Effector CD8-positive, alpha-beta T cell (primary cell): ENCODE measurements around the gene AUP1.
A peak's percentile ranks its signal among the peaks of the same experiment; 100 is the strongest.

ENCODE experiments used
- DNase-seq: peaks from one replicate; lab custom pipeline; 2025; lab: John Stamatoyannopoulos, UW

Gene AUP1

DNA sequence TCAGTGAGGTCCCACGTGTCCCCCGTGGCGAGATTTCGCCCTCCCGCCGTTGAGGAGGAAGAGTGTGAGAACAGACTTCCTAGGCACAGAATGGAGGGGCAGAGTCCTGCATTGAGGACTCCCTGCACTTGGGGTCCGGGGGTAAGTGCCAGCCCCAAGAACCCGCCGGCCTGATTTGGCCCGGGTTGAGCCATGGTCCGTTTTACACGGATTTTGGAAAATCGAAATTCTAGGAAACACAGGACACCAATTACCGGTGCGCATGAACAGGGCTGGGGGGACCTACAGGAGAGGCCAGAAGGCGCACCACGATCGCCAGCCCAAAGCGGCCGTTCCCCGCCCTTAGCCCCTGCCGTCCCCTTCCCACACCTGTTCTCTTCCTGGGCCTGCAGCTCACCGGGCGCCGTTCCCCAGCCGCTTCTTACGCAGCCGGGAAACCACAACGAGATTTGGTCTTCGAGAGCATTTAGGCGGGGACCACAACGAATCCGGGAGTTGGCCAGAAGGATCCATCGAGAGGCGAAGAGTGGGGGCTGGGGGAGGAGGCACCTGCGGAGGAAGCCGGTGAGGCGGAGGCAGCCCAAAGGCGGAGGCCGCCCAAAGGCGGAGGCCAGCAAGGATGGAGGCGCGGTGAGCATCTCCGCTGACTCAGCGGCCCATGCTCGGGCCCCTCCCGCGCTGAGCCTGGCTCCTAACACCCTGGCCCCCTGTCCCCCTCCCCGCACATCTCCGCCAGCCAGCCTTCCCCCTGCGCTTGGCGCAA is 15.7 kb downstream of the AUP1 start:
- no peak for DNase-seq

DNA sequence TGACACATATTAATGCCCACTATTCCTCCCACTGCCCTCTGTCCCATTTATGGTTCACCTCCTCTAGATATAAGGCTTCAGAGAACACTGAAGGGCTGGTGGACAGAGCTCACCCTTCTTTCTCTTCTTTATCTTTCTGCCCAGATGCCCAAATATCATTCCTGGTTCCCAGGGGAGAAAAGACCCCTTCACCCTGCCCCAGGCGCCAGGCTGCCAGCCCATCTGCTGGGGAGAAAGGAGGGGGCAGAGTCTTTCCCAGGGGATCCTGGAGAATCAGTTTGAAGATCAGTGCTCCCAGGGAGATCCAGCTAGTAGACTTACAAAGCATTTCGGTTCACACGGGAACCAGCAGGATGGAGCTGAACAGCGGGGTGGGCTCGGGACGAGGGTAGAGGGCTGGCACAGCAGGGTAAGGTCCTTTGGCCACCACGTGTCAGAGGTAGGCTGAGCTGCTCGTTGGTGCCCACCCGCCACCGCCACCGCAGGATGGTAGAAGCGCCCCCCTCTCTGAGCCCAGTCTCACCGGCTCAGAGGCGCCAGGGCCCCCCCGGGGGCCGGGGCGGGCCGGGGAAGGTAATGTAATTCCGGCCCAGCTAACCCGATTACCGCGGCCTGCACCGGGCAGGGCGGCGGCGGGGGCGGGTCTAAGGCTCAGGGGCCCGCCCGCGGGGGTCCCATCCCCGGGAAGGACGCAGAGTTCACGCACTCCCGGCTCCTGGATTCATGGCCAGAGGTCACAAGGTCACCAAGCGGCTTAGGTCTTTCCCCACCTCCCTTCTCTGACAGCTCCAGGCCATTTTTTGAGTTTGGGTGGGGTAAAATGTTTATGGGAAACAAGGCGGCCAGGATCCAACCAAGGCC is 16.5 kb downstream of the AUP1 start:
- DNase-seq = no peak

DNA sequence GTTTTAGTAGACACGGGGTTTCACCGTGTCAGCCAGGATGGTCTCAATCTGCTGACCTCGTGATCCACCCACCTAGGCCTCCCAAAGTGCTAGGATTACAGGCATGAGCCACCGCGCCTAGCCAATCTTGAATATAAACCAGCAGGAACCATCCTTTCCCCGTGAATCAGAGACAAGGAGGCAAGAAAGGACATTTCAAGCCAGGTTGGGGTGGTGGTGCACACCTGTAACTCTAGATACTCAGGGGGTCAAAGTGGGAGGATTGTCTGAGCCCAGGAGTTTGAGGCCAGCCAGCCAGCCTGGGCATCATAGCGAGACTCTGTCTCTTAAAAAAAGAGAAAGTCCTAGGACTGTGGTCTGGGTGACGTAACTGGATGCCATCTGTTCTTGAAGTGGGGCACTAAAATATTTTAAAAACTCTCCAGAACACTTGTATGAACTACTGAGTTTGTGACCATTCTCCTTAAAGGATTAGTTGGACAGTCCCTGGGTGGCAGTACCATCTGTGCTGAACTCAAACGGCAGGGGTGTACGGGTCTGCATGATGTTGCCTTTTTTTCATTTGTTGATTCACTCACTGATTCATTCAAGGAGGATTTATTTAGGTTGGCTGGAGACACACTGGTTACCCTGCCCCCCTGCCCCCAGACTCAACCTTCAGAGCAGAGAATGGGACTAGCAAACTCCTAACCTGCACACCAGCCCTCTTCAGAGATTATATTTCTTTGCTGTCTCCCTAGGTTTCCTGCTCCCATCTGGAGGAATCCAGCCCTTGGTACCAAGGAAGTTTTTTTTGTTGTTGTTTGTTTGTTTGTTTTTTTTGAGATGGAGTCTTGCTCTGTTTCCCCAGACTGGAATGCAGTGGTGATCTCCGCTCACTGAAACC is 18.2 kb downstream of the AUP1 start:
- no peak for DNase-seq

DNA sequence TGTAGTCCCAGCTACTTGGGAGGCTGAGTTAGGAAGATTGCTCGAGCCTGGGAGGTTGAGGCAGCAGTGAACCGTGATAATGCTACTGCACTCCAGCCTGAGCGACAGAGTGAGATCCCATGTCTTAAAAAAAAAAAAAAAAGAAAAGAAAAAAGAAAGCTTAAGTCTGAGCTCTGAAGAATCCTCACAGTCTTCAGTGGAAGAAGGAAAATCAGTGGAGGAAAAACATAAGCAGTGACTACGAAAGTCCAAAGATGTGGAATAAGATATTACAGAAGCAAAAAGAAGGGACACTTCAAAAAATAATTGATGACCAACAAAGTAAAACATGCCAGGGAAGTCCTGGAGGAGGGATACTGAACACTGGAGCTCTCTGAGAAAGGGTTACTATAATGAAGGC is 19.2 kb downstream of the AUP1 start:
- DNase-seq = no peak

DNA sequence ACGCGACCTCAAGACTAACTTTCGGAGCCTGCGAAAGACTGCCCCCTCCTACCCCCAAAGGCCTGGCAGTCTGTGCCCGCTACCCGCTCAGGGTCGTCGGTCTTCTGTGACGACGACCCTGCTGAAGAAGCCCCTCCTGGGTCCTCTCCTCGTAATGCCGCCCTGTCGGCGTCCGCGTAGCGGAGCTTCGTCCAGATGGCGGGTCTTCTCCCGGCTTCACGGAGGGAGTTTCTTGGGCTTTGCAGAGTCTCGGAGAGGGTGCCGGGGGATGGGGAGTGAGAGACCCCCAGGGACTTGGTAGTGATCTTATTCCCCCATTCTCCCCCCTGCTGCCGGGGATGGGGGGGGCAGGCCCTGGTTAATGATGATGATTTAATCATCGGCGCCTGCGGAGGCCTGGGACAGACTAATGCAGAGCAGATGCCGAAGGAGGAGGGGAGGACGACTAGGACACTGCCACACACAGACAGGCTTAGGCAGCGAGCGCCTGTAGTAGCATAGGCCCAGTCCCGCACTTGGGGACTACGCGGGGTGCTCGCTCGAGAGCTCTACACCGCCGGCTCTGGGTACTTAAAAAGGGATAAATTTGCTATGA is 21.5 kb downstream of the AUP1 start:
- peak; percentile 26 for DNase-seq

DNA sequence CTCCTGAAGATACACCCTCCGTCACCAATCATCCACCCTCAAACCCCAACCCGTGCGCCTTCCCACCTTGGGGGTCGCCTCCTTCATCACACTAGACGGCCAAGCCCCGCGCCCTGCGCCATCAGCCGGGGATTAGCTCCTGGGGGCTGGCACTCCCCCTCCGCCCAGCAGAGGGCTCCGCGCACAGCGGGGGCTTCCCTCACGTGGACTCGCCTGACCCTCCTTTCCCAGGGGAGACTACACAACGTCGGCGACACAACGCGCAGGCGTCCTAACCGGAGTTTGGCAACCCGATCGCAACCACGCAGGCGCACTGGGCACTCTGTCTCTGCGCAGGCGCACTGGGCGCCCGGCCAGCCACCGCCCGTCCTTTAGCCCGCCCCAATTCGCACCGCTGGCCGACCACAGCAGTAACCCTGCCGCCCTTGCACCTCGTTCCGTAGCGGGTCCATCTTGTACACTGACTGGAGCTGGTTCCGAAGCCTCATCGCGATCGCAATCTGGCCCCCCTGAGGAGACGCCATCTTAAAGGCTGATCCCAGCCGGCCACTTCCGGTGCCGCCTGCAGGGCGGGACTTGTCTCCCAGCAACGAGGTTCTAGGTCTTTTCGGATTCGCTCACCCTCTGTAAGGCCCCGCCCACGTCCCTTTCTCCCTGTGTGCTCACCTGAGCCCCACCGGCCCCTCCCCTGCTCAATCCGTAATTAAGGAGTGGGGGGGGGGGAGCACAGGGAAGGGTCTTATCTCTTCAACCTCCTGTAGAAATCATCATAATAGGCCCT is 22.2 kb downstream of the AUP1 start, which contains the start of gene PCGF1:
Gene PCGF1, minus strand, starts transcription at position 551 of the 781 bp plus-strand sequence. Its CDS starts 27 bp downstream, at position 524.
- peak; percentile 94 for DNase-seq

DNA sequence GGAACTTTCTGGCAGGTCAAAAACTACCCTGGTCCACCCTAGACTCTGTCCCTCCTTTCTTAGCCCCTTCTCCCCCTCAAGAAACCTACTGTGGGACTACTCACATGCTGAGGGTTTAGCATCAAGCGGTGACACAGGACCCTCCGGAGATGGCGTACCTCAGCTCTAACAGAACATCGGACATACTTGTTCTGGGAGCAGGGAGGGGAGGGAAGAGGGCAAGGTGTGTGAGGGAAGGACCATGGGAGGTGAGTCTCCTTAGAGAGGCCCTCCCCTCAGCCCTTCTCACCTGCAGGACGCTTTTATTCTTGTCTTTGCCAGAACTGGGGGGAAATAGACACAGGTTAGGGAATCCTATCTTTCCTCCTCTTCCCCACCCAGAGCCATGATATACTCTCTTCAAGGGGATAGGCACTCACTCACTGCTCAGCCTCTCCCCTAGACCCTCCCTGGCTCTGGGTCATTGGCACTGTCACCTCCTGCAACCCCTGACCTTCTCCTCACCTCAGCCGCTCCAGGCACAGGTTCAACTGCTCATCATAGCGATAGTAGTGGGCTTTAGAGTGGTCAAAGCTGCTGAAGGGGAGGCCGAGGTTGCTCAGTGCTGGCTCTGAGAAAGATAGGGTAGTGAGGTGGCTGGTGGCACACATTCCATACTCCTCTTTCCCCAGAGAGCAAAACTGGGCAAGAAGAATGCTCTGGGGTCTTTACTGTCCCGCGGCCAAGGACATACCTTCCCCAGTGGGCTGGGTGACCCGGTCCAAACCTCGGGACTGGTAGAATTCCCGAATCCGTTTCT is 23.9 kb downstream of the AUP1 start:
- no peak for DNase-seq

DNA sequence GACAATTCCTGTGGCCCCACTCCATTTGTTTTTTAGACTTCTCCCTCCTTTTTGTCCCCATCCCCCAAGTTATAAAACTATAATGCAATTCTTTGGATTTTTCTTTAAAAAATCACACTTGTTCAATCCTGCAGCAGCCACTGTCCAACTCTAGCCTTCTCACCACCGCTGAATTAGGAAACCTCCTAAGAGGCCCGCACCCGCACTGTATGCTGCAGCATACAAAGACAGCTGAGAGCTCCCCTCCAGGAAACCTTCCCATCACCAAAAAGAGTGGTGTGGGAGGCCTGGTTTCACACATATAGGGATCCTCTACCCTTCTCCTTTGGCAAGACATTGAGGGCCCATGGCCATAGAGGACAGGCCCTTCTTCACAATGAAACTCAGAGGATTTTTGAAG is 24.9 kb downstream of the AUP1 start:
- DNase-seq = no peak

DNA sequence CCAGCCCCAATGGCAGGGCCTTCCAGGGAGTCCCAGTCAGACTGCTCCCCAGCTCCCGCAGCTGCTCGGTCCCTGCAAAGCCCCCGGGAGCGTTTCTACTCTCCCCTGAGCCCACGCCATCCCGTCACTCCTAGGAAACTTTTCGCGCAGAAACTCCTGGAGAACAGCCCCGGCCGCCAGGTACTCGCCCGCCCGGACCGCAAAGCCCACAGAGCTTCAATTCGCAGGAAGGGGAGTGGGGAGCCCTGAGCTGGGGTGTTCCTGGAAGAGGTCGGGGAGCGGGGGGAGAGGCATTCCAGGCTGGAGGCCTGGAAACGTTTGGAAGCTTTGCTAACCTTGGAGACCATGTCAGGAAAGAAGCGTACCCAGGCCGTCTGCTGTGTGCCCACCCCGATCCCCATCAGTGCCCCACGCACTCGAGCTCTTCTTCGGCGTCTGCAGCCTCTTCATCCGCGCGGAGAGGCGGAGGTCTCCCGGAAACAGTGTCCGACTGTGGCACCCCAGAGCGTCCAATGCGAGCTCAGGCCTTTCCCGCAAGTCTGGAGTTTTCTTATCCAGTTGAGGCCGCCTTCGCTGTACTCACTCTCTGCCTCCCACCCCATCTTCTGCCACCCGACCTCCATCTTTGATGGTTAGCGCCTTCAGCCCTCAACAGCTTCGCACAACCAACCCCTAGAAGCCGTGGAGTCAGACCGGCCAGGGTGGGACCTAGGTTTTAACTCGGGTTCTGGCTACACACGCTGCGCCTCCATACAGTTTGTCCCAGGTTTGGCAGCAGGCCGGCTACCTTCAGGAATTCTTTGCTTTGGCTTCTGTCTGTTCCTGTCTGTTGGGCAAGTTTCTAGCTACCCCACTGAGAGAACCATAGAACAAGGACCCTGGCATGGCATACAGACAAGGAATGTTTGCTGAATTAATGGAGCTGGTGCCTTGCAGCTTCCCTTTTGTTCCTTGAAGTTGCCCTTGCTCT is 25.7 kb downstream of the AUP1 start:
- no peak for DNase-seq

DNA sequence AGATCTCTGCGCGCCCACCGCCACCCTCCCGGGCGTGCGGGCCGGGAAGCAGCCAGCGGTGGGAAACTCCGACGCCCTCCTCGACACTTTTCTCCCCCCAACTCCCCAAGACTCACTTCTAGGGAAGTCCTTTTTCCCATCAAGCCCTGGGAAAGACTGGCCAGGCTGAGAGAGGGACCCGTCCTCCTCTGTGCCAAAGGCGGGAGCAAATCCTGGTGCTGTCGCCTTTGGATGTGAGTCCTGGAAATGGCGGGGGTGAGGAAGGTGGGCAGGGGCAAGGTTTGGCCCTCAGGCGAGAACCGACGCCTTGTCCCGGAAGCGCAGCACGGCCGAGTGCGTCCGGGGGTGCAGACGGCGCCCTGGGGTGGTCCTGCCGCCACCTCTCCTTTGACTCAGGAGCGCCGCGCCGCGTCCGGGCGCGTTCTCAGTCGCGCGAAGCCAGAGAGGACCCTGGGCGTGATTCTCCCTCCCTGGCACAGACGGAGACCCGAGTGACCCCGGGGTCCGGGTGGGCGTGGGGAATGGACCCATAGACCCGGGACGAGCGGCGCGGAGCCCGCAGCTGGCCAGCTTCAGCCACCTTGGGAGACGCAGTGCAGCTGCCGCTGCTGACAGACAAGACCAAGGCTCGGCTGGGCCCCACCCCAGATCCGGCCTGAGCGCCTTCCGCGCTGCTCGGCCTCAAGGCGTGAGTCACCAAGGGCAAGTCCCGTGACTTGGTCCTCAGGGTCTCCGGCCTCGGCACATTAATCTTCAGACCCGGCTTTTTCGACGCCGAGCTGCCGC is 26.6 kb downstream of the AUP1 start:
- DNase-seq = peak; percentile 6

DNA sequence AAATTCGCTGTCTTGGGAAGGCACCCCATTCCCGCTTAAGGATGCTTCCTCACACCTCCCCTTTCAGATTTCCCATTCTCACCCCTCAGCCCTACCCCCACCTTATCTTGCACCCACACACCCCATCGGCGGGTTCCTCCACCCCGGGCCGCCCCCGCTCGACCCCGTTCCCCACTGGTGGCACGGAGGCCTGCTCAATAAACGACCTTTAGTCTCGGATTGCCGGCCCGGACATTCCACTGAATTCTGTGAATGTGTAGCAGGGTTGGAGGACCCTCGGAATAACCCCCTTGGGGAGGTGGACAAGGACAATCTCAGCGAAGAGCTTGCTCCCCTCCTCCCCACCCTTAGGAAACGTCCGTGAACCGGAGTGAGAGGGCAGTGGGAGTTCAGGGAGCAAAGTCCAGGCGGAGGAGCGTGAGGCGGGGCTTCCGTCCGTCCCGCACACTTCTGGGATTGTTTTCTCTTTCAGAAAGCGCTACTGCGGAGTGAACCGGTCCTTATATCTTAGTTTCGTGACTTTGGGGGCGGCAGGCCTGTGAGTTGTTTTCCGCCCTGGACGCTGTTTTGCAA is 27.3 kb downstream of the AUP1 start:
- no peak for DNase-seq

DNA sequence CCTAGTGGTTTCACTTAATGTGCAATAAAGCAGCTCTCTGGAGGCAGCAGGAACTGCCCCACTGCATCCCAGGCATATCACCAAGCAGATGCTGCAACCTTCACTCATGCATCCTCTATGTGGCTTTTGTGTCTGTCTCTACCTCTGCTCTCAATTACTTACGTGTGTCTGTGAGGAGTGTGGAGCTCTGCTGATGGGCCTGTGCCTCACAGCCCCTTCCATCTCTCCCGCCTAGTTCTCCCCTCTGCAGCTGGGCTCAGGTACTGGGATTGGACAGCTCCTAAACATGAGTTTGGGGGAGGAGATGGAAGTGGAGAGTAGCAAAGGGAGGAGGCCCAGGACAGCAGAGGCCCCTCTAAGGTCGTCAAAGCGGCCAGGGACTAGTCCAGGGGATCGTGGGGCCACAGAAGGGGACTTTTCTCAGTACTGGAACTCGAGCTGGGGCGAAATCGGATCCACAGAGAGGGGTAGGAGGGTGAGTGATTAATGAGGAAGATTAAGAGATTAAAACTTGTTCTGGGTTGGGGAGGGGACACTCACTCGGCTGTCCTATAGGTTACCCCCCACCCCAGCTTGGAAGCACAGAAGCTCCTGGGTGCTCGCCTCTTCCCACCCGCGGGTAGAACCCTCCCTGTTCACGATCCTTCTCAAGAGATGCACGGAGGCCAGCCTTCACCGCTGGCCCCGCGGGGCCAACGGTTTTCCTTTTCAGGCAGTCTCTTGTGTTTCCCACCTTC is 28.0 kb downstream of the AUP1 start:
- no peak for DNase-seq

DNA sequence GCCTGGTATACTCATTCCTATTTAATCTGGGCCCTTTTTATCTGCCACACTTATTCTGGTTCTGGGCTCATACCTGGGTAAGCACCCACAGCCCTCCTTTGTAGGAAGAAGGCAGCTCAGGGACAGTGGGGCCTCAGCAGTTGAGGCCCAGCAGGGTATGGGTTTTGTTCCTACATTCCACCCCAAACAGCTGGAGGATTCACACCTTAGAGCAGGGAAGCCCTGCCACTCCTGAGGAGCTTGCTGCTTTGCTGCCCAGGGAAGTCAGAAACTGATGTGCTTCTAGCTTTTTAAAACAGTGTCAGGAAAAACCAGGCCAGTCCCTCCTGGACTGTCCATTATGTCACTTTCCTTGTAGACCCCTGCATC is 28.9 kb downstream of the AUP1 start:
- no peak for DNase-seq

DNA sequence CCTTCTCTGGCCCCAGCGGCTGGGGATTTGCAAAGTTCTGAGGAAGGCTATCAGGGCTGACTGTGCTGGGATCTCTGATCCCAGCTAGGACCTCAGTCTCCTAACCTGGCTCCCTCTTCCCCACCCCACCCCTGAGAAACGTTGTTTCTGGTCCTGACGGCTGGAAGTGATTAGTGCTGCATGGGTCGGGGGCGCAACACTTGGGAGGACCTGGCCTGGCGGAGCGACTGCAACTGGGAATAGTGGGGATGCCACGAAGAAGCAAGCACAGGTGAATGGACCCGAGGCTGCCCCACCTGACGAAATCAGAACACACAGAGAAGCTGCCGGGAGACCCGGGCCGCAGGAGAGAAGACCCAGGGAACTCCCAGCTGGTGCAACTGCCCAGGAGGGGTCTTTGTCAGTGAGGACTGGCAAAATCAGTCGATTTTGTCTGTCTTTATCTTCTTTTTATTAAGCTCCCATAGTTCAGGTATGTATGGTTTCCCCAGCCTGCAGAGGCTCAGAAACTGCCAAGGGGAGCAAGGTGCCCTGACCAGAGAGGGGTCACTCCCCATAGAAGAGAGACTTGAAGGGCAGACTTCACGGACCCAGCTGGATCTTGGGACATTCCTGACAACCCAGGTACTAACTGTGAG is 29.4 kb downstream of the AUP1 start:
- no peak for DNase-seq

DNA sequence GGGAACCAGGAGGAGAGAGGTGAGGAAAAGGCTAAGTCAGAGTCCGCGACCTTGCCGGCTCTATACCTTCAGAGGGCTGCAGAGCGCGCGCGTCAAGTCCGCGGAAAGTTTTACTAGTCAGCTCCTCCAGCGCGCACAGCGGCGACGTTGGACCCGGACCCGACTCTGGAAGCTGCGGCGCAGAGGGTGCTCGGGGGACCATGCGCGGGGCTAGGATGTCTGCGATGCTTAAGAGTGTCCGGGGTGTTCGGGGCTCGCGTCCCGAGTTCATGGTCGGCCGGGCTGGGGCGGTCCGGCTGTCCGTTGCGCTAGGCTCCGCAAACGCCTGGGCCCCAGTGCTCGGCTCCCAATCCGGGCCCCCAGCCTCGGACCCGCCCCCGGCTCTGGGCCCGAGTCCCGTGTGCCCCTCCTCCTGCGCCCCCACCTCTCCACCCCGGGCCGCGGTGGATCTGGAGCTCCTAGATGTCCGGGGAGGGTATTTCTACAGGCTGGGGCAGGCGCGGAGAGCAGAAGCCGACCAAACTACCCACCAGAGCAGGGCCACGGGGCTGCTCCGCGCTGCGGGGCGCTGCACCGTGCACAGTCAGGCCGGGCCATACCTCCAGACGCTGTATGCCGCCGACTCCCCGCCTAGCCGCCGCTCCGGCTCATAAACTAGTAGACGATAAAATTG is 30.1 kb downstream of the AUP1 start, which contains the start of gene LBX2:
Gene LBX2, minus strand, starts transcription at position 337 of the 673 bp plus-strand sequence. Its CDS starts 66 bp downstream, at position 271.
- no peak for DNase-seq
